ENCODE data around the gene TCEA3.
"Not testable (repeated sequence)": the region's sequence is repeated elsewhere in the genome, so short reads cannot be mapped to it uniquely, and the experiment has no call there.

TCEA3 gene

GRCh38 chr1:23385119-23385621 lies 39.4 kb downstream of the TCEA3 start:
- H3K27ac ChIP-seq (ENCODE audit: insufficient read depth, low read length, poor library complexity, severe bottlenecking), result no peak overlapping the region
- H3K9me3 ChIP-seq (ENCODE audit: control insufficient read depth, low read length), result no peaks in the 10 kb centered on the region
- DNase-seq, result no peak
- H3K36me3 ChIP-seq (ENCODE audit: control insufficient read depth, insufficient read depth, low read length), result peaks cover 7% of the 10 kb centered on the region
- no peaks in the 10 kb centered on the region for H3K4me1 ChIP-seq (ENCODE audit: control insufficient read depth, insufficient read depth, low read length, poor library complexity, severe bottlenecking)
- no peak overlapping the region for H3K4me3 ChIP-seq (ENCODE audit: insufficient read depth, low read depth, low read length, poor library complexity, severe bottlenecking)
- H3K27me3 ChIP-seq (replicated peaks; ENCODE audit: control insufficient read depth, insufficient read depth, low read length, poor library complexity, severe bottlenecking), result no peaks in the 10 kb centered on the region

- no peaks in the 10 kb centered on the region for H3K27me3 ChIP-seq (replicated peaks; ENCODE audit: control insufficient read depth, insufficient read depth, low read length, poor library complexity, severe bottlenecking)
- DNase-seq, result no peak
- H3K9me3 ChIP-seq (ENCODE audit: control insufficient read depth, low read length), result no peaks in the 10 kb centered on the region
- peaks cover 7% of the 10 kb centered on the region for H3K36me3 ChIP-seq (ENCODE audit: control insufficient read depth, insufficient read depth, low read length)
- H3K4me1 ChIP-seq (ENCODE audit: control insufficient read depth, insufficient read depth, low read length, poor library complexity, severe bottlenecking), result no peaks in the 10 kb centered on the region
- no peak overlapping the region for H3K4me3 ChIP-seq (ENCODE audit: insufficient read depth, low read depth, low read length, poor library complexity, severe bottlenecking)
- no peak overlapping the region for H3K27ac ChIP-seq (ENCODE audit: insufficient read depth, low read length, poor library complexity, severe bottlenecking)
Observed at GRCh38 chr1:23384312-23385058, 40.1 kb downstream of the TCEA3 start.

GRCh38 chr1:23383577-23384311 lies 40.8 kb downstream of the TCEA3 start:
- Histone ChIP-seq H3K36me3 (ENCODE audit: control insufficient read depth, insufficient read depth, low read length) (peaks cover 7% of the 10 kb centered on the region), H3K4me3 (ENCODE audit: insufficient read depth, low read depth, low read length, poor library complexity, severe bottlenecking) (no peak overlapping the region), H3K27ac (ENCODE audit: insufficient read depth, low read length, poor library complexity, severe bottlenecking) (no peak overlapping the region), H3K9me3 (ENCODE audit: control insufficient read depth, low read length) (no peaks in the 10 kb centered on the region), H3K4me1 (ENCODE audit: control insufficient read depth, insufficient read depth, low read length, poor library complexity, severe bottlenecking) (no peaks in the 10 kb centered on the region), H3K27me3 (replicated peaks; ENCODE audit: control insufficient read depth, insufficient read depth, low read length, poor library complexity, severe bottlenecking) (no peaks in the 10 kb centered on the region)
- DNase-seq, result no peak

- Histone ChIP-seq H3K4me1 (ENCODE audit: control insufficient read depth, insufficient read depth, low read length, poor library complexity, severe bottlenecking) (no peaks in the 10 kb centered on the region), H3K9me3 (ENCODE audit: control insufficient read depth, low read length) (no peaks in the 10 kb centered on the region), H3K27me3 (replicated peaks; ENCODE audit: control insufficient read depth, insufficient read depth, low read length, poor library complexity, severe bottlenecking) (no peaks in the 10 kb centered on the region), H3K36me3 (ENCODE audit: control insufficient read depth, insufficient read depth, low read length) (peaks cover 7% of the 10 kb centered on the region), H3K4me3 (ENCODE audit: insufficient read depth, low read depth, low read length, poor library complexity, severe bottlenecking) (no peak overlapping the region), H3K27ac (ENCODE audit: insufficient read depth, low read length, poor library complexity, severe bottlenecking) (no peak overlapping the region)
- no peak for DNase-seq
Observed at GRCh38 chr1:23381233-23381885, 43.2 kb downstream of the TCEA3 start.

- no peak overlapping the region for H3K4me3 ChIP-seq (ENCODE audit: insufficient read depth, low read depth, low read length, poor library complexity, severe bottlenecking)
- DNase-seq, result no peak
- peaks cover 7% of the 10 kb centered on the region for H3K36me3 ChIP-seq (ENCODE audit: control insufficient read depth, insufficient read depth, low read length)
- H3K9me3 ChIP-seq (ENCODE audit: control insufficient read depth, low read length), result no peaks in the 10 kb centered on the region
- H3K4me1 ChIP-seq (ENCODE audit: control insufficient read depth, insufficient read depth, low read length, poor library complexity, severe bottlenecking), result no peaks in the 10 kb centered on the region
- H3K27me3 ChIP-seq (replicated peaks; ENCODE audit: control insufficient read depth, insufficient read depth, low read length, poor library complexity, severe bottlenecking), result no peaks in the 10 kb centered on the region
- no peak overlapping the region for H3K27ac ChIP-seq (ENCODE audit: insufficient read depth, low read length, poor library complexity, severe bottlenecking)
Observed at GRCh38 chr1:23380719-23381118, 43.8 kb downstream of the TCEA3 start.

GRCh38 chr1:23380236-23380635 lies 44.3 kb downstream of the TCEA3 start:
- not testable (repeated sequence) for H3K36me3 ChIP-seq (ENCODE audit: control insufficient read depth, insufficient read depth, low read length)

GRCh38 chr1:23376890-23377811 lies 47.4 kb downstream of the TCEA3 start:
- H3K36me3 ChIP-seq (ENCODE audit: control insufficient read depth, insufficient read depth, low read length), result no peaks in the 10 kb centered on the region
- H3K4me3 ChIP-seq (ENCODE audit: insufficient read depth, low read depth, low read length, poor library complexity, severe bottlenecking), result no peak overlapping the region
- no peaks in the 10 kb centered on the region for H3K27me3 ChIP-seq (replicated peaks; ENCODE audit: control insufficient read depth, insufficient read depth, low read length, poor library complexity, severe bottlenecking)
- no peaks in the 10 kb centered on the region for H3K9me3 ChIP-seq (ENCODE audit: control insufficient read depth, low read length)
- H3K27ac ChIP-seq (ENCODE audit: insufficient read depth, low read length, poor library complexity, severe bottlenecking), result no peak overlapping the region
- no peaks in the 10 kb centered on the region for H3K4me1 ChIP-seq (ENCODE audit: control insufficient read depth, insufficient read depth, low read length, poor library complexity, severe bottlenecking)
- DNase-seq, result no peak

More at GRCh38 chr1:23380236-23380635, 44.3 kb downstream of the TCEA3 start:
- H3K27me3 ChIP-seq (replicated peaks; ENCODE audit: control insufficient read depth, insufficient read depth, low read length, poor library complexity, severe bottlenecking); H3K4me3 ChIP-seq (ENCODE audit: insufficient read depth, low read depth, low read length, poor library complexity, severe bottlenecking); DNase-seq; H3K27ac ChIP-seq (ENCODE audit: insufficient read depth, low read length, poor library complexity, severe bottlenecking); H3K9me3 ChIP-seq (ENCODE audit: control insufficient read depth, low read length); H3K4me1 ChIP-seq (ENCODE audit: control insufficient read depth, insufficient read depth, low read length, poor library complexity, severe bottlenecking): not testable (repeated sequence)

GRCh38 chr1:23374079-23374735 lies 50.3 kb downstream of the TCEA3 start:
- not testable (repeated sequence) for H3K4me3 ChIP-seq (ENCODE audit: insufficient read depth, low read depth, low read length, poor library complexity, severe bottlenecking); H3K4me1 ChIP-seq (ENCODE audit: control insufficient read depth, insufficient read depth, low read length, poor library complexity, severe bottlenecking); H3K27me3 ChIP-seq (replicated peaks; ENCODE audit: control insufficient read depth, insufficient read depth, low read length, poor library complexity, severe bottlenecking); DNase-seq; H3K36me3 ChIP-seq (ENCODE audit: control insufficient read depth, insufficient read depth, low read length); H3K9me3 ChIP-seq (ENCODE audit: control insufficient read depth, low read length); H3K27ac ChIP-seq (ENCODE audit: insufficient read depth, low read length, poor library complexity, severe bottlenecking)

All from effector memory CD4-positive, alpha-beta T cell (primary cell).